Measurements from ENCODE around the gene FADS1. TPM values are rescaled to one million over a fixed set of nuclear protein-coding genes. Genes with fewer than 3 reads are reported as not detected.

Gene FADS1
- total RNA-seq, 1 experiment from 2014 or later: 105 TPM

- TF ChIP-seq ZNF425 (CRISPR knock-in tag; conservative IDR thresholded peaks at IDR 0.05) (no peak), ETV6 (CRISPR knock-in tag; IDR thresholded peaks at IDR 0.05) (0 out of 2 replicates have a peak, but pooled peaks have one; percentile 36), SMAD4 (CRISPR knock-in tag; IDR thresholded peaks at IDR 0.05) (no peak), GABPB1 (CRISPR knock-in tag; IDR thresholded peaks at IDR 0.05) (no peak), FOXP4 (CRISPR knock-in tag; IDR thresholded peaks at IDR 0.05) (peak; percentile 64; the same call in 1 of the 2 replicates), NFYB (CRISPR knock-in tag; conservative IDR thresholded peaks at IDR 0.05; ENCODE audit: low read depth) (no peak; the same call in 1 of the 2 replicates), MAX (CRISPR knock-in tag; IDR thresholded peaks at IDR 0.05) (0 out of 2 replicates have a peak, but pooled peaks have one; percentile 13), E2F5 (CRISPR knock-in tag; IDR thresholded peaks at IDR 0.05) (no peak; the same call in 1 of the 2 replicates), ATF3 (CRISPR knock-in tag; conservative IDR thresholded peaks at IDR 0.05) (no peak), ZNF232 (CRISPR knock-in tag; IDR thresholded peaks at IDR 0.05) (no peak; the same call in 1 of the 2 replicates), CREB1 (CRISPR knock-in tag; IDR thresholded peaks at IDR 0.05) (0 out of 2 replicates have a peak, but pooled peaks have one; percentile 28), EMX1 (CRISPR knock-in tag; IDR thresholded peaks at IDR 0.05) (no peak), IRF1 (CRISPR knock-in tag; IDR thresholded peaks at IDR 0.05) (no peak), IRF2 (CRISPR knock-in tag; IDR thresholded peaks at IDR 0.05; ENCODE audit: borderline replicate concordance, low read depth) (no peak), ZNF396 (CRISPR knock-in tag; IDR thresholded peaks at IDR 0.05; ENCODE audit: borderline replicate concordance) (no peak), TEAD4 (CRISPR knock-in tag; IDR thresholded peaks at IDR 0.05) (0 out of 2 replicates have a peak, but pooled peaks have one; percentile 38), FOXJ3 (CRISPR knock-in tag; IDR thresholded peaks at IDR 0.05; ENCODE audit: borderline replicate concordance) (no peak), RORB (CRISPR knock-in tag; IDR thresholded peaks at IDR 0.05) (no peak), ERG (CRISPR knock-in tag; IDR thresholded peaks at IDR 0.05) (no peak), PREB (CRISPR knock-in tag; IDR thresholded peaks at IDR 0.05; ENCODE audit: borderline replicate concordance) (no peak), ZNF532 (CRISPR knock-in tag; IDR thresholded peaks at IDR 0.05; ENCODE audit: borderline replicate concordance) (no peak), ESRRA (CRISPR knock-in tag; IDR thresholded peaks at IDR 0.05; ENCODE audit: borderline replicate concordance) (no peak)
Observed at GRCh38 chr11:61815790-61816735, 740 bp downstream of the FADS1 start (continued).
